Upper lobe of left lung (tissue), 6 donors: Measurements from ENCODE around the gene KNL1. TPM values are rescaled to one million over a fixed set of nuclear protein-coding genes. Genes with fewer than 3 reads are reported as not detected.

Experiments used
- ATAC-seq, 2 donors: fragments of 200-7000 bp; cut with Tn5 transposase; one replicate each; pipeline ENCODE4 v1.9.1; 2022; ENCODE audit warnings: mild to moderate bottlenecking in 2 of 2, moderate library complexity in 2 of 2; ENCODE audit not compliant: low FRiP score in 2 of 2
- DNase-seq, 2 donors: peaks; one replicate each; pipeline ENCODE4 v3.0.0-alpha.2; 2019 to 2020
- H3K27ac ChIP-seq, 4 donors: fragments of 200-600 bp; sonication (generic); one replicate each; pipeline ENCODE4 v1.5.1; 2016 to 2019
- H3K27me3 ChIP-seq, 4 donors: fragments of 200-600 bp; sonication (generic); one replicate each; pipeline ENCODE4 v1.5.1; 2017 to 2019
- H3K36me3 ChIP-seq, 4 donors: fragments of 200-600 bp; sonication (generic); one replicate each; pipeline ENCODE4 v1.5.1; 2016 to 2019
- H3K4me1 ChIP-seq, 4 donors: fragments of 200-600 bp; sonication (generic); one replicate each; pipeline ENCODE4 v1.5.1; 2018 to 2019
- H3K4me3 ChIP-seq, 4 donors: fragments of 200-600 bp; sonication (generic); one replicate each; pipeline ENCODE4 v1.5.1; 2017 to 2019; ENCODE audit warnings: mild to moderate bottlenecking in 2 of 4, moderate library complexity in 1 of 4
- H3K9me3 ChIP-seq, 4 donors: fragments of 200-600 bp; sonication (generic); one replicate each; pipeline ENCODE4 v1.5.1; 2018 to 2019
- CTCF ChIP-seq, 6 experiments: fragments of 450-650 bp in 4 of 6; fragments of 200-600 bp in 2 of 6; sonication (generic) in 2 of 6; IDR thresholded peaks; one replicate each; pipeline ENCODE4 v1.5.1; 2016 to 2019; ENCODE audit warnings: antibody characterized with exemption in 6 of 6
- EP300 ChIP-seq, 4 donors: sonication (generic); formaldehyde crosslinking; IDR thresholded peaks; one replicate each; pipeline ENCODE4 v1.5.1; 2017; ENCODE audit warnings: antibody characterized with exemption in 4 of 4, control low read depth in 2 of 4
- POLR2A ChIP-seq, 4 donors: fragments of 450-650 bp; IDR thresholded peaks; one replicate each; pipeline ENCODE4 v1.5.1; 2016 to 2017; ENCODE audit warnings: antibody characterized with exemption in 4 of 4, mild to moderate bottlenecking in 2 of 4
- POLR2AphosphoS5 ChIP-seq, 2 donors: sonication (generic); formaldehyde crosslinking; IDR thresholded peaks; one replicate each; pipeline ENCODE4 v1.5.1; 2017; ENCODE audit warnings: antibody characterized with exemption in 2 of 2
- WGBS, 2 donors: methylation state at CpG; one replicate each; pipeline ENCODE4 v1.1.5; 2017 to 2018; 5-methylcytosine and 5-hydroxymethylcytosine counted together
- total RNA-seq, 6 donors: library from RNA; depleted of rRNA in 4 of 6; stranded (reverse); fragments of >200 nt in 4 of 6; gene quantifications; one replicate each; pipeline versions ENCODE4 v1.1.0 to v1.2.1, GENCODE V29; 2016 to 2021
- donor health status: DM: no; HTN: no; CAD: no; lungs with moderate emphysema.
- donor health status: DM: no; HTN: yes; CAD: no; lungs with severe emphysema.

The KNL1 gene
- total RNA-seq, 6 donors from 2014 or later: under 0.01 to 2.4 (median 1.3) TPM

GRCh38 chr15:40594429-40594836 is 384 bp downstream of the KNL1 start:
- Histone ChIP-seq H3K36me3 (no peaks in the 10 kb centered on the region), H3K4me1 (peaks cover 8 to 17% (median 11%) of the 10 kb centered on the region in 4 donors), H3K27ac (peak overlapping the region; percentile 88 to 94 (median 92)), H3K4me3 (peak overlapping the region; percentile 64 to 84 (median 76)), H3K9me3 (no peaks in the 10 kb centered on the region), H3K27me3 (no peaks in the 10 kb centered on the region)
- ATAC-seq (peak; percentile 68 to 79), DNase-seq (peak; percentile 52 to 89)
- TF ChIP-seq POLR2A (IDR thresholded peaks at IDR 0.05) (no peak), EP300 (IDR thresholded peaks at IDR 0.05) (no peak), CTCF (IDR thresholded peaks at IDR 0.05) (peak in 3 of 6 experiments; percentile 6 to 28 (median 10)), POLR2AphosphoS5 (IDR thresholded peaks at IDR 0.05) (no peak)
- WGBS, 2 donors: 0 to 1% methylated on average over 23 to 31 of the region's 31 CpGs

- WGBS, 2 donors: 39 to 43% methylated on average over 5 of the region's 5 CpGs
- TF ChIP-seq CTCF (IDR thresholded peaks at IDR 0.05) (no peak), EP300 (IDR thresholded peaks at IDR 0.05) (no peak), POLR2A (IDR thresholded peaks at IDR 0.05) (no peak), POLR2AphosphoS5 (IDR thresholded peaks at IDR 0.05) (no peak)
- Histone ChIP-seq H3K36me3 (no peaks in the 10 kb centered on the region), H3K4me1 (peaks cover 8 to 11% (median 11%) of the 10 kb centered on the region in 4 donors), H3K9me3 (no peaks in the 10 kb centered on the region), H3K4me3 (peak overlapping the region in 2 of 4 donors; percentile 64 to 84), H3K27me3 (no peaks in the 10 kb centered on the region), H3K27ac (no peak overlapping the region)
- DNase-seq (no peak), ATAC-seq (no peak)
These were observed 1.2 kb downstream of the KNL1 start for GRCh38 chr15:40595219-40595618.

GRCh38 chr15:40595773-40596172 is 1.7 kb downstream of the KNL1 start:
- Histone ChIP-seq H3K27ac (no peak overlapping the region), H3K9me3 (no peaks in the 10 kb centered on the region), H3K27me3 (no peaks in the 10 kb centered on the region), H3K4me3 (no peak overlapping the region), H3K36me3 (no peaks in the 10 kb centered on the region), H3K4me1 (peaks cover 8 to 11% (median 10%) of the 10 kb centered on the region in 4 donors)
- 74 to 84% methylated on average over 5 of the region's 5 CpGs for WGBS, 2 donors
- DNase-seq (no peak), ATAC-seq (no peak)
- TF ChIP-seq EP300 (IDR thresholded peaks at IDR 0.05) (no peak), POLR2AphosphoS5 (IDR thresholded peaks at IDR 0.05) (no peak), CTCF (IDR thresholded peaks at IDR 0.05) (no peak), POLR2A (IDR thresholded peaks at IDR 0.05) (no peak)

- 94 to 98% methylated on average over 2 of the region's 2 CpGs for WGBS, 2 donors
- DNase-seq: no peak
- Histone ChIP-seq H3K27ac (no peak overlapping the region), H3K4me3 (no peak overlapping the region), H3K27me3 (no peaks in the 10 kb centered on the region), H3K4me1 (peaks cover 8 to 11% (median 10%) of the 10 kb centered on the region in 4 donors), H3K36me3 (no peaks in the 10 kb centered on the region), H3K9me3 (no peaks in the 10 kb centered on the region)
- TF ChIP-seq CTCF (IDR thresholded peaks at IDR 0.05): no peak
- TF ChIP-seq POLR2AphosphoS5 (IDR thresholded peaks at IDR 0.05): no peak
- no peak for TF ChIP-seq POLR2A (IDR thresholded peaks at IDR 0.05)
- TF ChIP-seq EP300 (IDR thresholded peaks at IDR 0.05): no peak
- no peak for ATAC-seq
These were observed 3.0 kb downstream of the KNL1 start for GRCh38 chr15:40597024-40597423.

GRCh38 chr15:40598126-40598525 is 4.1 kb downstream of the KNL1 start:
- no peak overlapping the region for H3K27ac ChIP-seq
- H3K4me1 ChIP-seq: peaks cover 8 to 11% (median 10%) of the 10 kb centered on the region in 4 donors
- H3K36me3 ChIP-seq: no peaks in the 10 kb centered on the region
- DNase-seq: no peak
- H3K9me3 ChIP-seq: no peaks in the 10 kb centered on the region
- no peak overlapping the region for H3K4me3 ChIP-seq
- 63 to 78% methylated on average over 3 of the region's 3 CpGs for WGBS, 2 donors
- no peaks in the 10 kb centered on the region for H3K27me3 ChIP-seq
- no peak for ATAC-seq
- TF ChIP-seq CTCF (IDR thresholded peaks at IDR 0.05) (no peak), EP300 (IDR thresholded peaks at IDR 0.05) (no peak), POLR2A (IDR thresholded peaks at IDR 0.05) (no peak), POLR2AphosphoS5 (IDR thresholded peaks at IDR 0.05) (no peak)
